Panc1 (cell line): ENCODE results near the gene MGRN1. TPM values are rescaled to one million over a fixed set of nuclear protein-coding genes. Genes with fewer than 3 reads are reported as not detected.

ENCODE experiments used
- ATAC-seq: fragments of 200-7000 bp; cut with Tn5 transposase; 2 replicates; pipeline ENCODE4 v1.9.1; 2020; ENCODE audit warnings: mild to moderate bottlenecking, moderate library complexity
- BruUV-seq: library from RNA; stranded (reverse); fragments of 400-500 nt; replicated peaks from 2 replicates; lab custom pipeline; 2021; lab: Mats Ljungman, UMichigan
- CTCF ChIA-PET: fragments of 300-600 bp; sonication (Branson Sonifier 250); formaldehyde crosslinking; loops from one replicate; lab custom pipeline; 2022; ENCODE audit warnings: antibody characterized with exemption; lab: Charles Lee
- POLR2A ChIA-PET: fragments of 300-600 bp; sonication (Branson Sonifier 250); formaldehyde crosslinking; loops from one replicate; lab custom pipeline; 2022; ENCODE audit warnings: antibody characterized with exemption; lab: Charles Lee
- DNase-seq: peaks from one replicate; pipeline ENCODE4 v3.0.0-alpha.2; 2010; ENCODE audit warnings: low read depth, low spot score
- H3K27ac ChIP-seq: 2 replicates; pipeline ENCODE4 v1.5.1; 2011; ENCODE audit warnings: mild to moderate bottlenecking, low read length, inconsistent platforms
- H3K27me3 ChIP-seq: fragments of 200-500 bp; sonication (Bioruptor generic); 2 replicates; pipeline ENCODE4 v1.6.0; 2014; ENCODE audit warnings: low read length, inconsistent platforms; ENCODE audit not compliant: control insufficient read depth, insufficient read depth
- H3K36me3 ChIP-seq: fragments of 200-500 bp; sonication (Bioruptor generic); 2 replicates; pipeline ENCODE4 v1.5.1; 2014; ENCODE audit warnings: inconsistent platforms, mild to moderate bottlenecking, low read length, moderate library complexity; ENCODE audit not compliant: control insufficient read depth, insufficient read depth
- H3K4me1 ChIP-seq: 2 replicates; pipeline ENCODE4 v1.5.1; 2011; ENCODE audit warnings: inconsistent platforms, mild to moderate bottlenecking, low read length, moderate library complexity; ENCODE audit not compliant: control insufficient read depth, insufficient read depth
- H3K4me3 ChIP-seq, 2 experiments: 2 replicates each; pipeline ENCODE4 v1.5.1; 2011 to 2012; ENCODE audit warnings: low read depth in 2 of 2, low read length in 2 of 2, mild to moderate bottlenecking in 2 of 2, inconsistent platforms in 1 of 2, moderate library complexity in 1 of 2
- H3K9me3 ChIP-seq: fragments of 200-500 bp; sonication (Bioruptor generic); 2 replicates; pipeline ENCODE4 v1.5.1; 2014; ENCODE audit warnings: low read depth, mild to moderate bottlenecking, inconsistent platforms, low read length, moderate library complexity; ENCODE audit not compliant: control insufficient read depth, insufficient read depth
- POLR2AphosphoS5 ChIP-seq: IDR thresholded peaks from 2 replicates; pipeline ENCODE4 v1.6.1; 2012; ENCODE audit warnings: mild to moderate bottlenecking, low read depth, low read length, moderate library complexity
- REST ChIP-seq, 2 experiments: IDR thresholded peaks; 2 replicates each; pipeline ENCODE4 v1.6.1; 2011 to 2012; ENCODE audit warnings: low read depth in 2 of 2, control low read depth in 1 of 2, low read length in 1 of 2, mild to moderate bottlenecking in 1 of 2, moderate library complexity in 1 of 2; ENCODE audit not compliant: insufficient read depth in 1 of 2
- SIN3A ChIP-seq: IDR thresholded peaks from 2 replicates; pipeline ENCODE4 v1.6.1; 2012; ENCODE audit warnings: low read depth, mild to moderate bottlenecking, low read length, moderate library complexity, borderline replicate concordance; ENCODE audit not compliant: insufficient read depth
- TCF7L2 ChIP-seq: IDR thresholded peaks from 2 replicates; pipeline ENCODE4 v1.6.1; 2011; ENCODE audit warnings: mild to moderate bottlenecking, low read depth, low read length, inconsistent platforms
- in situ Hi-C: cut with HindIII; loops from 2 replicates; pipeline ENCODE4 v1.10.0; 2016; ENCODE audit warnings: low sequenced_read_pairs, low pct_unique_long_range_greater_than_20kb
- intact Hi-C: fragments of 100-400 bp; cut with micrococcal nuclease; formaldehyde crosslinking; loops from one replicate; pipeline ENCODE4 v1.10.0; 2022; ENCODE audit not compliant: unreplicated experiment
- total RNA-seq: library from RNA; stranded (reverse); gene quantifications from one replicate; pipeline ENCODE4 v1.2.1, GENCODE V29; 2021; ENCODE audit not compliant: unreplicated experiment
- TF ChIP-seq, protein P1 (sequence below): fragments of 450-650 bp; IDR thresholded peaks from 2 replicates; pipeline ENCODE4 v1.5.1; 2017; ENCODE audit warnings: mild to moderate bottlenecking

The MGRN1 gene
- total RNA-seq, 1 experiment from 2014 or later: 59.7 TPM

DNA sequence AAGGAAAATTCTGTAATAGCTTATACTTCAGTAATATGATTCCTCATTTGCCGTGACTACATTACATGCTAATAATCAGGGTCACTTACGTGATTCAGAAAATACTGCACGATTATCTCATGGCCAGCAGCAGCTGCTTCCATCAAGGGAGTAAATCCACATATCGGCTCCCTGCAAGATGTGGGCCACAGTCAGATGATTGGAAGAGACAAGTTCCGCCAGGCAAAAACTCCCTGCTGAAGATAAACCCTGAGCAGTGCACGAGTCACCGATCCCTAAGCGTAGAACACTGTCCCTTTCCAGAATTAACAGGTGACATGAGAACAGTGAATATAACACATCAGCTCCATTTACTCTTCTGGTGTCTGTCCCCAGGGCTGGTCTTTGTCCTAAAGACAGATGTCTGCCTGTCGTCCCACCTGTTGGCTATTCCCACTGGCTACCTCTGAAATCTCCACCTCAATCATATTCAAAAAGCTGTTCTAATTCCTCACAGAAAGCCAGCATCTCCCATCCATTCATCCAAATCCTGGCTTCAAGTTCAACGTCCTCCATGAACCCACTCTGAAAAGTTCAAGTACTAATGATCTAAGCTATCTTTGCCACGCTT, 100.1 kb downstream of the MGRN1 start:
- intact Hi-C loops: no loop called here
- no peak for DNase-seq
- BruUV-seq: no TSS peak
- Histone ChIP-seq H3K9me3 (no peaks in the 10 kb centered on the region), H3K36me3 (peaks cover 15% of the 10 kb centered on the region), H3K4me1 (no peaks in the 10 kb centered on the region), H3K27ac (no peak overlapping the region), H3K27me3 (no peaks in the 10 kb centered on the region), H3K4me3 (no peak overlapping the region)
- ATAC-seq: no peak
- CTCF ChIA-PET: no interaction called here
- in situ Hi-C loops: no loop called here
- POLR2A ChIA-PET: no interaction called here
- no peak for TF ChIP-seq TCF7L2
- no peak for TF ChIP-seq REST (IDR thresholded peaks at IDR 0.05; ENCODE audit: insufficient read depth in 1 of 2, low read depth in 2 of 2, low read length in 1 of 2)
- no peak for TF ChIP-seq POLR2AphosphoS5
- TF ChIP-seq, protein P1, sequence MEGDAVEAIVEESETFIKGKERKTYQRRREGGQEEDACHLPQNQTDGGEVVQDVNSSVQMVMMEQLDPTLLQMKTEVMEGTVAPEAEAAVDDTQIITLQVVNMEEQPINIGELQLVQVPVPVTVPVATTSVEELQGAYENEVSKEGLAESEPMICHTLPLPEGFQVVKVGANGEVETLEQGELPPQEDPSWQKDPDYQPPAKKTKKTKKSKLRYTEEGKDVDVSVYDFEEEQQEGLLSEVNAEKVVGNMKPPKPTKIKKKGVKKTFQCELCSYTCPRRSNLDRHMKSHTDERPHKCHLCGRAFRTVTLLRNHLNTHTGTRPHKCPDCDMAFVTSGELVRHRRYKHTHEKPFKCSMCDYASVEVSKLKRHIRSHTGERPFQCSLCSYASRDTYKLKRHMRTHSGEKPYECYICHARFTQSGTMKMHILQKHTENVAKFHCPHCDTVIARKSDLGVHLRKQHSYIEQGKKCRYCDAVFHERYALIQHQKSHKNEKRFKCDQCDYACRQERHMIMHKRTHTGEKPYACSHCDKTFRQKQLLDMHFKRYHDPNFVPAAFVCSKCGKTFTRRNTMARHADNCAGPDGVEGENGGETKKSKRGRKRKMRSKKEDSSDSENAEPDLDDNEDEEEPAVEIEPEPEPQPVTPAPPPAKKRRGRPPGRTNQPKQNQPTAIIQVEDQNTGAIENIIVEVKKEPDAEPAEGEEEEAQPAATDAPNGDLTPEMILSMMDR: no peak
- TF ChIP-seq SIN3A: no peak

- in situ Hi-C loops: no loop called here
- no peaks in the 10 kb centered on the region for H3K4me1 ChIP-seq
- H3K4me3 ChIP-seq: no peak overlapping the region
- H3K36me3 ChIP-seq: peaks cover 15% of the 10 kb centered on the region
- POLR2A ChIA-PET: no interaction called here
- BruUV-seq: no TSS peak
- intact Hi-C loops: no loop called here
- no peak overlapping the region for H3K27ac ChIP-seq
- ATAC-seq: no peak
- DNase-seq: no peak
- TF ChIP-seq, protein P1: no peak
- no peak for TF ChIP-seq REST (IDR thresholded peaks at IDR 0.05; ENCODE audit: insufficient read depth in 1 of 2, low read depth in 2 of 2, low read length in 1 of 2)
- CTCF ChIA-PET: no interaction called here
- H3K27me3 ChIP-seq: no peaks in the 10 kb centered on the region
- H3K9me3 ChIP-seq: no peaks in the 10 kb centered on the region
Measured at GRCh38 chr16:4726616-4727015, 102.0 kb downstream of the MGRN1 start.
